ENCODE results near the gene C3orf33. TPM values are rescaled to one million over a fixed set of nuclear protein-coding genes. Genes with fewer than 3 reads are reported as not detected.

The C3orf33 gene
- total and polyA plus RNA-seq, 9 of the 15 experiments (the other 6 are each of a cell fraction or from before 2014, with no cell fraction given) = 4.1 to 10.2 (median 6.0) TPM

GRCh38 chr3:155744626-155745324 lies 61.3 kb downstream of the C3orf33 start, which contains the start of gene PLCH1 (continued):
- TF ChIP-seq KAT8 (IDR thresholded peaks at IDR 0.05; ENCODE audit: low read depth) (no peak), ZNF280A (IDR thresholded peaks at IDR 0.05; ENCODE audit: low read depth, partially characterized antibody) (no peak), ARID3B (CRISPR knock-in tag; IDR thresholded peaks at IDR 0.05; ENCODE audit: borderline replicate concordance) (no peak), DPF2 (IDR thresholded peaks at IDR 0.05) (no peak), SAFB2 (IDR thresholded peaks at IDR 0.05; ENCODE audit: borderline replicate concordance, low read depth, low read length, severe bottlenecking) (no peak), ELK1 (CRISPR knock-in tag; IDR thresholded peaks at IDR 0.05) (no peak), TAF1 (IDR thresholded peaks at IDR 0.05; ENCODE audit: control insufficient read depth, extremely low read depth, insufficient read depth, low read length, severe bottlenecking) (peak; percentile 48), KLF6 (CRISPR knock-in tag; IDR thresholded peaks at IDR 0.05; ENCODE audit: borderline replicate concordance) (no peak), SAP30 (IDR thresholded peaks at IDR 0.05; ENCODE audit: borderline replicate concordance, insufficient read depth, low read depth, low read length, poor library complexity, severe bottlenecking) (peak; percentile 35), SLC30A9 (CRISPR knock-in tag; IDR thresholded peaks at IDR 0.05) (no peak), U2AF2 (optimal IDR thresholded peaks at IDR 0.05; ENCODE audit: low read depth, low read length) (no peak), GTF2E2 (tag; IDR thresholded peaks at IDR 0.05) (no peak), MCM2 (IDR thresholded peaks at IDR 0.05; ENCODE audit: low read depth) (no peak), E2F6 (IDR thresholded peaks at IDR 0.05; ENCODE audit: borderline replicate concordance in 1 of 2, extremely low read depth in 1 of 2, insufficient read depth in 1 of 2, insufficient read length in 1 of 2, low read depth in 1 of 2, low read length in 1 of 2, poor library complexity in 1 of 2, severe bottlenecking in 1 of 2) (peak in 1 of 2 experiments; percentile 69), TSC22D4 (tag; IDR thresholded peaks at IDR 0.05) (no peak), KLF1 (tag; IDR thresholded peaks at IDR 0.05) (no peak), TGIF2 (CRISPR knock-in tag; IDR thresholded peaks at IDR 0.05) (no peak)
